GM12878 (cell line): ENCODE measurements around the gene TUBA3C. TPM values are rescaled to one million over a fixed set of nuclear protein-coding genes. Genes with fewer than 3 reads are reported as not detected.

ENCODE experiments used
- BCL11A ChIP-seq: IDR thresholded peaks from 2 replicates; pipeline ENCODE4 v1.6.1; 2011; ENCODE audit warnings: low read depth, low read length
- PML ChIP-seq: IDR thresholded peaks from 2 replicates; pipeline ENCODE4 v1.6.1; 2012; ENCODE audit warnings: low read length, inconsistent platforms
- polyA plus RNA-seq, 11 experiments: library from polyadenylated mRNA; depleted of rRNA in 4 of 11; unstranded in 6 of 11; stranded (reverse) in 5 of 11; fragments of >200 nt; fragmentation: Nextera tagmentation in 4 of 11; fragmentation: Illumina TruSeq in 1 of 11; extraction: Ambion mirVana in 4 of 11; extraction: Trizol in 1 of 11; gene quantifications; 1 replicate in 1 of 11; 2 replicates in 10 of 11; pipeline versions ENCODE4 v1.2.1 to v1.2.3, GENCODE V29; 2011 to 2016; ENCODE audit warnings: inconsistent platforms in 2 of 11, missing spikeins in 2 of 11, low read depth in 1 of 11
- total RNA-seq, 4 experiments: library from RNA; depleted of rRNA in 3 of 4; stranded (reverse); fragments of >200 nt in 3 of 4; fragmentation: Illumina TruSeq in 1 of 4; extraction: Trizol in 1 of 4; gene quantifications; 2 replicates each; pipeline versions ENCODE4 v1.2.1 to v1.2.3, GENCODE V29; 2013 to 2021
- TF ChIP-seq, protein P1 (sequence below): IDR thresholded peaks from 2 replicates; pipeline ENCODE4 v1.6.1; 2012; ENCODE audit warnings: improper control_type of control experiment, low read depth, low read length; ENCODE audit not compliant: insufficient replicate concordance
- TF ChIP-seq, protein P2 (sequence below): fragments of 150-350 bp; IDR thresholded peaks from 2 replicates; pipeline ENCODE4 v1.6.1; 2016; ENCODE audit warnings: low read depth, low read length
- TF ChIP-seq, protein P3 (sequence below): fragments of 450-650 bp; IDR thresholded peaks from 2 replicates; pipeline ENCODE4 v1.6.1; 2018; ENCODE audit warnings: borderline replicate concordance, mild to moderate bottlenecking; ENCODE audit not compliant: partially characterized antibody

The TUBA3C gene
- total and polyA plus RNA-seq, 10 of the 15 experiments (the other 5 are each of a cell fraction or from before 2014, with no cell fraction given), result 0.04 to 4.5 (median 0.31) TPM; not detected in 5

DNA sequence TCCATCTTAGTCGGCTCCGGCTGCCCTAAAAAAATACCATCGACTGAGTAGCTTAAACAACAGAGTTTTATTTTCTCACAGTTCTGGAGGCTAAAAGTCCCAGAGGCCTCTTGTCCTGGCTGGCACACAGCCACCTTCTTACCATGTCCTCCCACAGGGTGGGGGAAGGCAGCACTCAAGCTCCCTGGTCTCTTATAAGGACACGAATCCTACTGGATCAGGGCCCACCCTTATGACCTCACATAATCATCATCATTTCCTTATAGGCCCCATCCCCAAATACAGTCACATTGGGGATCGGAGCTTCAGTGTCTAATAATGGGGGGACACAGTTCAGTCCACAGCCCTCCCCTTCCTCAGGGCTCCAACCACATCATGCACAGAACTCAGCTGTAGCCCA, 2.6 kb upstream of the TUBA3C start (continued):
- TF ChIP-seq, protein P1, sequence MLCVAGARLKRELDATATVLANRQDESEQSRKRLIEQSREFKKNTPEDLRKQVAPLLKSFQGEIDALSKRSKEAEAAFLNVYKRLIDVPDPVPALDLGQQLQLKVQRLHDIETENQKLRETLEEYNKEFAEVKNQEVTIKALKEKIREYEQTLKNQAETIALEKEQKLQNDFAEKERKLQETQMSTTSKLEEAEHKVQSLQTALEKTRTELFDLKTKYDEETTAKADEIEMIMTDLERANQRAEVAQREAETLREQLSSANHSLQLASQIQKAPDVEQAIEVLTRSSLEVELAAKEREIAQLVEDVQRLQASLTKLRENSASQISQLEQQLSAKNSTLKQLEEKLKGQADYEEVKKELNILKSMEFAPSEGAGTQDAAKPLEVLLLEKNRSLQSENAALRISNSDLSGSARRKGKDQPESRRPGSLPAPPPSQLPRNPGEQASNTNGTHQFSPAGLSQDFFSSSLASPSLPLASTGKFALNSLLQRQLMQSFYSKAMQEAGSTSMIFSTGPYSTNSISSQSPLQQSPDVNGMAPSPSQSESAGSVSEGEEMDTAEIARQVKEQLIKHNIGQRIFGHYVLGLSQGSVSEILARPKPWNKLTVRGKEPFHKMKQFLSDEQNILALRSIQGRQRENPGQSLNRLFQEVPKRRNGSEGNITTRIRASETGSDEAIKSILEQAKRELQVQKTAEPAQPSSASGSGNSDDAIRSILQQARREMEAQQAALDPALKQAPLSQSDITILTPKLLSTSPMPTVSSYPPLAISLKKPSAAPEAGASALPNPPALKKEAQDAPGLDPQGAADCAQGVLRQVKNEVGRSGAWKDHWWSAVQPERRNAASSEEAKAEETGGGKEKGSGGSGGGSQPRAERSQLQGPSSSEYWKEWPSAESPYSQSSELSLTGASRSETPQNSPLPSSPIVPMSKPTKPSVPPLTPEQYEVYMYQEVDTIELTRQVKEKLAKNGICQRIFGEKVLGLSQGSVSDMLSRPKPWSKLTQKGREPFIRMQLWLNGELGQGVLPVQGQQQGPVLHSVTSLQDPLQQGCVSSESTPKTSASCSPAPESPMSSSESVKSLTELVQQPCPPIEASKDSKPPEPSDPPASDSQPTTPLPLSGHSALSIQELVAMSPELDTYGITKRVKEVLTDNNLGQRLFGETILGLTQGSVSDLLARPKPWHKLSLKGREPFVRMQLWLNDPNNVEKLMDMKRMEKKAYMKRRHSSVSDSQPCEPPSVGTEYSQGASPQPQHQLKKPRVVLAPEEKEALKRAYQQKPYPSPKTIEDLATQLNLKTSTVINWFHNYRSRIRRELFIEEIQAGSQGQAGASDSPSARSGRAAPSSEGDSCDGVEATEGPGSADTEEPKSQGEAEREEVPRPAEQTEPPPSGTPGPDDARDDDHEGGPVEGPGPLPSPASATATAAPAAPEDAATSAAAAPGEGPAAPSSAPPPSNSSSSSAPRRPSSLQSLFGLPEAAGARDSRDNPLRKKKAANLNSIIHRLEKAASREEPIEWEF, result no peak
- TF ChIP-seq, protein P2, sequence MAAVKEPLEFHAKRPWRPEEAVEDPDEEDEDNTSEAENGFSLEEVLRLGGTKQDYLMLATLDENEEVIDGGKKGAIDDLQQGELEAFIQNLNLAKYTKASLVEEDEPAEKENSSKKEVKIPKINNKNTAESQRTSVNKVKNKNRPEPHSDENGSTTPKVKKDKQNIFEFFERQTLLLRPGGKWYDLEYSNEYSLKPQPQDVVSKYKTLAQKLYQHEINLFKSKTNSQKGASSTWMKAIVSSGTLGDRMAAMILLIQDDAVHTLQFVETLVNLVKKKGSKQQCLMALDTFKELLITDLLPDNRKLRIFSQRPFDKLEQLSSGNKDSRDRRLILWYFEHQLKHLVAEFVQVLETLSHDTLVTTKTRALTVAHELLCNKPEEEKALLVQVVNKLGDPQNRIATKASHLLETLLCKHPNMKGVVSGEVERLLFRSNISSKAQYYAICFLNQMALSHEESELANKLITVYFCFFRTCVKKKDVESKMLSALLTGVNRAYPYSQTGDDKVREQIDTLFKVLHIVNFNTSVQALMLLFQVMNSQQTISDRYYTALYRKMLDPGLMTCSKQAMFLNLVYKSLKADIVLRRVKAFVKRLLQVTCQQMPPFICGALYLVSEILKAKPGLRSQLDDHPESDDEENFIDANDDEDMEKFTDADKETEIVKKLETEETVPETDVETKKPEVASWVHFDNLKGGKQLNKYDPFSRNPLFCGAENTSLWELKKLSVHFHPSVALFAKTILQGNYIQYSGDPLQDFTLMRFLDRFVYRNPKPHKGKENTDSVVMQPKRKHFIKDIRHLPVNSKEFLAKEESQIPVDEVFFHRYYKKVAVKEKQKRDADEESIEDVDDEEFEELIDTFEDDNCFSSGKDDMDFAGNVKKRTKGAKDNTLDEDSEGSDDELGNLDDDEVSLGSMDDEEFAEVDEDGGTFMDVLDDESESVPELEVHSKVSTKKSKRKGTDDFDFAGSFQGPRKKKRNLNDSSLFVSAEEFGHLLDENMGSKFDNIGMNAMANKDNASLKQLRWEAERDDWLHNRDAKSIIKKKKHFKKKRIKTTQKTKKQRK, result no peak
- TF ChIP-seq BCL11A, result no peak
- TF ChIP-seq, protein P3, sequence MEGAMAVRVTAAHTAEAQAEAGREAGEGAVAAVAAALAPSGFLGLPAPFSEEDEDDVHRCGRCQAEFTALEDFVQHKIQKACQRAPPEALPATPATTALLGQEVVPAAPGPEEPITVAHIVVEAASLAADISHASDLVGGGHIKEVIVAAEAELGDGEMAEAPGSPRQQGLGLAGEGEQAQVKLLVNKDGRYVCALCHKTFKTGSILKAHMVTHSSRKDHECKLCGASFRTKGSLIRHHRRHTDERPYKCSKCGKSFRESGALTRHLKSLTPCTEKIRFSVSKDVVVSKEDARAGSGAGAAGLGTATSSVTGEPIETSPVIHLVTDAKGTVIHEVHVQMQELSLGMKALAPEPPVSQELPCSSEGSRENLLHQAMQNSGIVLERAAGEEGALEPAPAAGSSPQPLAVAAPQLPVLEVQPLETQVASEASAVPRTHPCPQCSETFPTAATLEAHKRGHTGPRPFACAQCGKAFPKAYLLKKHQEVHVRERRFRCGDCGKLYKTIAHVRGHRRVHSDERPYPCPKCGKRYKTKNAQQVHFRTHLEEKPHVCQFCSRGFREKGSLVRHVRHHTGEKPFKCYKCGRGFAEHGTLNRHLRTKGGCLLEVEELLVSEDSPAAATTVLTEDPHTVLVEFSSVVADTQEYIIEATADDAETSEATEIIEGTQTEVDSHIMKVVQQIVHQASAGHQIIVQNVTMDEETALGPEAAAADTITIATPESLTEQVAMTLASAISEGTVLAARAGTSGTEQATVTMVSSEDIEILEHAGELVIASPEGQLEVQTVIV, result no peak
- no peak for TF ChIP-seq PML
- TF ChIP-seq, all 136 proteins: peak for 0
